ENCODE measurements around the gene MAFG.

DNA sequence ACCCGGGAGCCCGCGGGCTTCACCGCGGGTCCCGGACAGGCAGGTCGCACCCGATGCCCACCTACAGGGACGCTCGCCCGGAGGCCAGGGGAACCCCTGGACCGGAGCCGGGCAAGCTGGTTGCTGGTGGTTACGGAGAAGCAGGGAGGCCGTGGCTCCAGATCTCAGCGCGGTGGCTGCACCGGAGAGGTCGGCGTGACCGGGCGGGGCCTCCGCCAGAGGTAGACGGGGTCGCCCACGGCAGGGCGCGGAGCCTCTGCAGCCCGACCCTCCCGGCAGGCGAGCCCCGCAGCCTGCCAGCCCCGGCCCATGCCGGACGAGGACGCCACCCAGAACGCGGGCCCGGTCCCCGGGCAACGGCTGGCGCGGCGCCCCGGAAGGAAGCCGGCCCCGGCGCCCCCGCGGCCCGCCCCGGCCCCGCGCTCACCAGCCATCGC lies 16.7 kb downstream of the MAFG start:
- TF ChIP-seq TAF1 (IDR thresholded peaks at IDR 0.05; ENCODE audit: low read depth, low read length) (no peak), POLR2A (IDR thresholded peaks at IDR 0.05; ENCODE audit: low read depth, low read length) (no peak), POLR2AphosphoS5 (IDR thresholded peaks at IDR 0.05; ENCODE audit: low read depth, low read length) (no peak), PAX5 (IDR thresholded peaks at IDR 0.05; ENCODE audit: insufficient read depth, low read length, severe bottlenecking) (no peak)

Measured in GM12891 (cell line).